Activated T-cell treated with anti-CD3 and anti-CD28 coated beads for 48 hours (primary cell): ENCODE measurements around the gene FOXE3.

Source experiments
- DNase-seq: peaks from one replicate; pipeline ENCODE4 v3.0.0-alpha.2; 2020; ENCODE audit warnings: low read depth

Gene FOXE3

DNA sequence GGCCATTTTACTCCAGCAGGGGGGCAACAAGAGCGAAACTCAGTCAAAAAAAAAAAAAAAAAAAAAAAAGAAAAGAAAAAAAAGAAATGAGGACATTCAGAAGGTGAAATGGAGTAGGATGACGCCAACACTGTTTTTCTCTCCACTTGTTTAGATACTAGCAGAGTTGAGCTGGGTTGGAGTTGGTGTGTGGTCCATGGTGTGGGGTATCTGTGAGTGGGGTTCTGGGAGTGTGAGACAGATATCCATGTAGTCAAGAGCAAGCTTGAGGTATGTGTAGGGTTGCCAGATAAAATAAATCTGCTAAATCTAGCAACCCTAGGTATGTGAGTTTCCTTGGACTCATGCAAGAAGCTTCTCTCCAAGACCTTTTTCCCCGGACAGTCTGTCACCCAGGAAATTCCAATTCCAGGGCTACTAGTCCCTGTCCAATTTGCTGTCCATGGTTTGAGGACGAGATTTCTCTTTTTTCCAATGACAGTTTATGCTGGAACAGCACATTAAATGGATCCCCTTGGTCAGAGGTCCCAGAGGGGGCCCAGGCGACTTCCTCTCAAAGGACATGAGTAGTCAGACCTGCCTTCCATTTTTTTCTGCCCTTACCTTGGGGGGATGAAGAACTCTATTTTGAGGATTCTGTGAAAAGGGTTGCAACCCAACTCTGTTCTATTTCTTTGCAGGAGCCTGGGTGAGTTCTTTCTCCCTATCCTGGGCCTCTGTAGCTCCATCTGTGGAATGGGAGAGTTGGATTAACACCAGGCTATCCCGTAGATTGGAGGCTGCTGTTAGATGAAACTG, 19.6 kb downstream of the FOXE3 start:
- no peak for DNase-seq

- DNase-seq = peak; percentile 80
Measured at GRCh38 chr1:47436304-47436978, 20.4 kb downstream of the FOXE3 start.

- no peak for DNase-seq
Measured at GRCh38 chr1:47436979-47437446, 20.9 kb downstream of the FOXE3 start.

GRCh38 chr1:47437447-47438164, 21.5 kb downstream of the FOXE3 start, which contains the start of gene FOXD2:
Gene FOXD2, plus strand, starts transcription at chr1:47438044. Its CDS starts 92 bp downstream, at chr1:47438136.
- peak; percentile 91 for DNase-seq

GRCh38 chr1:47438165-47439016, 22.3 kb downstream of the FOXE3 start:
- DNase-seq = no peak

- no peak for DNase-seq
Measured at GRCh38 chr1:47439017-47439818, 23.1 kb downstream of the FOXE3 start.

DNA sequence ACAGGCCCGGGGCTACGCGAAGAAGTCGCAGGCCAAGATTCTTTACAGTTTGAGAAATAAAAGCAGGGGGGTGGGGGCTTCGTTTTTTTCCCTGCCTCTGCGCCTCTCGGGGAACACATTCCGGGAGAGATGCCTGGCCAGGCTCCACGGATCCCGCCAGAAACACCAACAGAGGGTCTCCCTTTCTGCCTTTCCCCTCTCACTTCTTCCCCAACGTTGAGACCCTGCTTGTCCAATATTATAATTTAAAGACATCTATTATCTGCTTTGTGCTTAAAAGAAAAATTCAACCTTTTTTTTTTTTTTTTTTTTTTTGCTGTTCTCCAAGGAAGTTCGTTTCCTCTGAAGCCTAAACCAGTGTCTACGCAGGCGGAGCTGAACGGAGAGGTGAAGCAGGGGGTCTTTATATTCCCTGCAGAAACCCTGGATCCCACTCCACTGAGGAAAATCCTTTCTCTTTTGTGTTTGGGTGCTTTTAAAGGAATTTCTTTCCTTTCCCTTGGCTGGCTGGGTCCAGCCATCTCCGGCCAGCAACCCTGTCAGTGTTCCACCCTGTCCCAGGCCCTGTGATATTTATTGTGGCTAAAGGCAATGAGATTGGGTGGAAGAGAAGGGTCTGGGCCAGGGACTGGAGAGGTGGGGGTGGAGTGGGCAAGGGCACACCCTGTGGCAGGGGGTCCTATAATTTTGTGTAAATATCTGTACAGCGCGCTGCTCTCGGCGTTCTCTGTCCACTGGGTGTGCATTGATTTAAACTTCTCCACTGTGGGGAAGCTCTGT, 23.9 kb downstream of the FOXE3 start:
- DNase-seq = no peak

DNA sequence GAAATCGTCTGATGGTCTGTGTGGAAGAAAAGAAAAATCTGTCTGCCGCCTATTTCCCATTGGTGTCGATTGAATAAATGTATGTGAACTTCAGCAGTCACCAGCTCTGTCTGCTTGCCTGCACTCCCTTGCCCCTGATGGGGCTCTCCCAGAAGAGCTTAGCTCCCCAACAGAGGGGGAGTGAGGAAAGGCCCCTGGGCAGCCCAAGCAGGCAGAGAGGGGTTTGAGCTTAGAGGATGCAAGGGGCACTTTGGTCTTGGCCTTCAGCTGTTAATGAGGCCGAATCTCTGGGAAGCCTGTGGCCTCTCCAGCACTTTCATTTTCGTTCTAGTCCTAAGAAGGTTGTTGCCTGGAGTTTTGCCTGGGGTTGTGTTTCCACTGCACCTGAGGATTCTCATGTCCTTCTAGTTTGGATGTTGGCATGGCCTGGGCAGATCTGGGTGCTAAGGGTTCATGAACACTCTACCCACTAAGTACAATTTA, 24.6 kb downstream of the FOXE3 start:
- DNase-seq = no peak

- DNase-seq = no peak
Measured at GRCh38 chr1:47441450-47442106, 25.5 kb downstream of the FOXE3 start.

- no peak for DNase-seq
Measured at GRCh38 chr1:47442202-47442601, 26.1 kb downstream of the FOXE3 start.

DNA sequence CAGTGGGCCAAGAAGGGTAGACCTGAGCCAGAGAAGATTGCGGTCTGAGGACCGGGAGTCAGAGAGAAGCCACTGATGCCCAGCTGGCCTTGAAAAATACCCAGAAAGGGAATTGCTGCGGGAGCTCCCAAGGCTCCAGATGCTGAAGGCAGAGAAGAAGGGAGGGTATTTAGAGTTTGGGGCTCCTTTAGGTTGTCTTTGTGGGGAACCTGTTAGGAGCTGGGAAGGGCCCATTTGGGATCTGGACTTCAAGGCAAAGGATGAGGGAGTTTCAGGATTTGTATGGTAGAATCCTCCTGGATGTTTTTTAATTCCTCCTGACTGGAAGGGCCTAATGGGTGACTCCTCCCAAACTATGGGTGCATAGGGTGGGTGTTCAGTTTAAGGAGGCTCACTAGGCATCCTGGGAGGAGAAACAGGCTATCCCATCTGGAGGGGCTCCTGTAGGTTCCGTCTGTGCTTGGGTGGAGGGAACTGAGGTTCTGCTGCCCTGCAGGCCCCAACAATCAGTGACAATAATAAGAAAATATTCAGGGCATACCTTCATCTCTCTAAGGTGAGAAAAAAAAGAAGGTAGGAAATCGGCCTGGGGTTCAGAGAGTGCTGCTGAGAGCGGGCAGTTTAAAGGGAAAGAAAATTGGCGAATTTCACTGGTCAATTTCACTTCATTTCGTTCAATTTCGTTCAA, 26.9 kb downstream of the FOXE3 start:
- no peak for DNase-seq

- no peak for DNase-seq
Measured at GRCh38 chr1:47443530-47444296, 27.6 kb downstream of the FOXE3 start.

GRCh38 chr1:47444297-47444561, 28.1 kb downstream of the FOXE3 start:
- no peak for DNase-seq

GRCh38 chr1:47444562-47445465, 28.7 kb downstream of the FOXE3 start:
- peak; percentile 27 for DNase-seq

DNA sequence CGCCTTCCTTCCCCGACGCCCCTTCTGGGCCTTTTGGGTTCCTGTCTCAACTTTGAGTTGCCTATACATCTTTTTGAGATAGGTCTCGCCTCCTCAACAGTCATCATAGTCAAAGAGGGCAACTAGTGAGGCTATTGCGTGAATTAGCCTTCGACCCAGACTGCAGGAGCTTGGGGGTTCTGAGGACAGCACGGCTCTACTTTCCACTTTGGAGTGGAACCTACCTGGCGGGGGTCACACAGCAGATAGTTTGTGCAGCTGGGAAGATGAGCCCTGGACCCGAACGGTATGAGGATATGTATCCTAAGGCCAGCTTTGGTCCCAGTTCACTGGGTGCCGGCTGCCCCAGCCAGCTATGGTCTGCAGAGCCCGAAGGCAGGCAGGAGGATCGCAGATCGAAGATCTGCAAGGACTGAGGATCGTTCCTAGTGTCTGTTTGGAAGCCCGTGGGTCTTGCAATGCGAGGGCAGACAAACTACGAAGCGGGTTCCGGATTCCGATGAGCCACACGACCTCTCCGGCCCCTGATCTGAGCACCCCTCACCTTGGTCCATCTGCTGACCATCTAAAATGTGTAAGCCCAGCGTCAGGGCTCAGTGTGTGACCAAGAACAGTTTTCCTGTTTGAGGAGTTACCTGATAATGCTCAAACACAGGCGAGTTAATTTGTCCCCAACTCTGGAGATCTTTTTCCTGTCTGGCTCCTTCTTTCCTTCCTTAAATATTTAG, 29.9 kb downstream of the FOXE3 start:
- no peak for DNase-seq

GRCh38 chr1:47448462-47449222, 32.6 kb downstream of the FOXE3 start:
- no peak for DNase-seq
